Skin epidermis (tissue), 12 donors: ENCODE data around the gene SIRT4.
"Not testable (repeated sequence)": the region's sequence is repeated elsewhere in the genome, so short reads cannot be mapped to it uniquely, and the experiment has no call there.

Source experiments
- H3K27ac ChIP-seq, 21 experiments: fragments of 200-600 bp; sonication (generic) in 11 of 21; one replicate each; pipeline ENCODE4 v1.5.0; 2020; ENCODE audit warnings: mild to moderate bottlenecking in 3 of 21, inconsistent platforms in 2 of 21, moderate library complexity in 2 of 21
- H3K4me3 ChIP-seq, 7 experiments: fragments of 200-600 bp; sonication (generic) in 2 of 7; one replicate each; pipeline ENCODE4 v1.5.0; 2020; ENCODE audit warnings: inconsistent platforms in 2 of 7, mild to moderate bottlenecking in 2 of 7, moderate library complexity in 1 of 7

Gene SIRT4

GRCh38 chr12:120331390-120331789, 29.3 kb downstream of the SIRT4 start:
- no peak overlapping the region for H3K4me3 ChIP-seq
- no peak overlapping the region for H3K27ac ChIP-seq

GRCh38 chr12:120332041-120332440, 29.9 kb downstream of the SIRT4 start:
- H3K27ac ChIP-seq, result no peak overlapping the region
- no peak overlapping the region for H3K4me3 ChIP-seq

GRCh38 chr12:120332523-120332922, 30.4 kb downstream of the SIRT4 start:
- no peak overlapping the region for H3K4me3 ChIP-seq

GRCh38 chr12:120335447-120335846, 33.3 kb downstream of the SIRT4 start:
- H3K27ac ChIP-seq, result not testable (repeated sequence)

More at GRCh38 chr12:120332523-120332922, 30.4 kb downstream of the SIRT4 start:
- no peak overlapping the region for H3K27ac ChIP-seq

GRCh38 chr12:120336392-120336791, 34.3 kb downstream of the SIRT4 start:
- H3K4me3 ChIP-seq, H3K27ac ChIP-seq: not testable (repeated sequence)

More at GRCh38 chr12:120335447-120335846, 33.3 kb downstream of the SIRT4 start:
- not testable (repeated sequence) for H3K4me3 ChIP-seq

- Histone ChIP-seq H3K27ac (no peak overlapping the region), H3K4me3 (no peak overlapping the region)
Observed at GRCh38 chr12:120337730-120338129, 35.6 kb downstream of the SIRT4 start.

- Histone ChIP-seq H3K27ac (no peak overlapping the region), H3K4me3 (no peak overlapping the region)
Observed at GRCh38 chr12:120339256-120339655, 37.1 kb downstream of the SIRT4 start.

GRCh38 chr12:120342175-120343038, 40.3 kb downstream of the SIRT4 start:
- H3K27ac ChIP-seq, result no peak overlapping the region
- H3K4me3 ChIP-seq, result no peak overlapping the region

GRCh38 chr12:120343039-120343537, 41.0 kb downstream of the SIRT4 start:
- no peak overlapping the region for H3K27ac ChIP-seq
- H3K4me3 ChIP-seq, result no peak overlapping the region

- no peak overlapping the region for H3K27ac ChIP-seq
- H3K4me3 ChIP-seq, result no peak overlapping the region
Observed at GRCh38 chr12:120343692-120344091, 41.6 kb downstream of the SIRT4 start.

GRCh38 chr12:120346031-120346430, 43.9 kb downstream of the SIRT4 start:
- no peak overlapping the region for H3K27ac ChIP-seq
- H3K4me3 ChIP-seq, result no peak overlapping the region

- H3K27ac ChIP-seq, result no peak overlapping the region
- H3K4me3 ChIP-seq, result no peak overlapping the region
Observed at GRCh38 chr12:120346681-120347080, 44.6 kb downstream of the SIRT4 start.

- H3K4me3 ChIP-seq, result no peak overlapping the region
Observed at GRCh38 chr12:120347766-120348165, 45.6 kb downstream of the SIRT4 start.

GRCh38 chr12:120350576-120351350, 48.6 kb downstream of the SIRT4 start:
- no peak overlapping the region for H3K27ac ChIP-seq

More at GRCh38 chr12:120347766-120348165, 45.6 kb downstream of the SIRT4 start:
- H3K27ac ChIP-seq, result no peak overlapping the region

GRCh38 chr12:120352117-120352516, 50.0 kb downstream of the SIRT4 start:
- Histone ChIP-seq H3K27ac (no peak overlapping the region), H3K4me3 (no peak overlapping the region)

More at GRCh38 chr12:120350576-120351350, 48.6 kb downstream of the SIRT4 start:
- H3K4me3 ChIP-seq, result no peak overlapping the region

- Histone ChIP-seq H3K4me3 (no peak overlapping the region), H3K27ac (no peak overlapping the region)
Observed at GRCh38 chr12:120353136-120353535, 51.0 kb downstream of the SIRT4 start.

- H3K27ac ChIP-seq, result no peak overlapping the region
Observed at GRCh38 chr12:120353556-120354317, 51.6 kb downstream of the SIRT4 start.

GRCh38 chr12:120356567-120357030, 54.5 kb downstream of the SIRT4 start:
- H3K4me3 ChIP-seq, result no peak overlapping the region
- H3K27ac ChIP-seq, result no peak overlapping the region

More at GRCh38 chr12:120353556-120354317, 51.6 kb downstream of the SIRT4 start:
- no peak overlapping the region for H3K4me3 ChIP-seq

- Histone ChIP-seq H3K4me3 (no peak overlapping the region), H3K27ac (no peak overlapping the region)
Observed at GRCh38 chr12:120357104-120357503, 55.0 kb downstream of the SIRT4 start.
